H54 (cell line): ENCODE data around the gene CPXCR1.
"Not testable (repeated sequence)": the region's sequence is repeated elsewhere in the genome, so short reads cannot be mapped to it uniquely, and the experiment has no call there.

Experiments used
- DNase-seq: peaks from one replicate; pipeline ENCODE4 v3.0.0; 2011; ENCODE audit warnings: low spot score, mixed read lengths; ENCODE audit not compliant: insufficient read length
- FAIRE-seq: peaks from 3 replicates; lab custom pipeline; 2011; peaks lifted over from hg19 to GRCh38; lab: Jason Lieb, UNC
- POLR2A ChIP-seq: IDR thresholded peaks from 2 replicates; pipeline ENCODE4 v1.6.1; 2011; ENCODE audit warnings: low read depth, mild to moderate bottlenecking, low read length

Gene CPXCR1

GRCh38 chrX:88746925-88747324 lies at the start of gene CPXCR1:
TSS of gene CPXCR1 (plus strand) at chrX:88747225. CDS start at chrX:88753415, 6,190 bp downstream.
- no peak for TF ChIP-seq POLR2A
- no peak for FAIRE-seq
- no peak for DNase-seq

- TF ChIP-seq POLR2A, result no peak
- FAIRE-seq (no peak), DNase-seq (no peak)
These were observed 11.2 kb upstream of the CPXCR1 start for GRCh38 chrX:88735835-88736234.

DNA sequence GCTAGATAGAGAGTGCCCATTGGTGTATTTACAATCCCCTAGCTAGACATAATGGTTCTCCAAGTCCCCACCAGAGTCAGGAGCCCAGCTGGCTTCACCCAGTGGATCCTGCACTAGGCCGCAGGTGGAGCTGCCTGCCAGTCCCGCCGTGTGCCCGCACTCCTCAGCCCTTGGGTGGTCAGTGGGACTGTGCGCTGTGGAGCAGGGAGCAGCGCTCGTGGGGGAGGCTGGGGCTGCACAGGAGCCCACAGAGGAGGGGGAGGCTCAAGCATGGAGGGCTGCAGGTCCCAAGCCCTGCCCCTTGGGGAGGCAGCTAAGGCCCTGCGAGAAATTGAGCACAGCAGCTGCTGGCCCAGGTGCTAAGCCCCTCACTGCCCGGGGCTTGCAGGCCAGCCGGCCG lies 810 bp upstream of the CPXCR1 start:
- DNase-seq, FAIRE-seq: not testable (repeated sequence)

DNA sequence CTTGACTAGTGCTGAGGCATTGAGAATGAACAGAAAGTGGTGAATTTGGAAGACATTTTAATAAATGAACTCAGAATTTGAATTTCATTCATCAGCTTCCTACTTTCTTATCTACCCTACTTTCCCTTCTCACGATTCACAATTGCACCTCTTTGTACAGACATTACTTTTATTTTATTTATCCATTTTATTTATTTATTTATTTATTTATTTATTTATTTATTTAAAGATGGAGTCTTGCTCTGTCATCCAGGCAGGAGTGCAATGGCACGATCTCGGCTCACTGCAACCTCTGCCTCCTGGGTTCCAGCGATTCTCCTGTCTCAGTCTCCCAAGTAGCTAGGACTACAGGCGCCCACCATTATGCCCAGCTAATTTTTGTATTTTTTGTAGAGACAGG lies 5.3 kb downstream of the CPXCR1 start:
- DNase-seq, FAIRE-seq: not testable (repeated sequence)

DNA sequence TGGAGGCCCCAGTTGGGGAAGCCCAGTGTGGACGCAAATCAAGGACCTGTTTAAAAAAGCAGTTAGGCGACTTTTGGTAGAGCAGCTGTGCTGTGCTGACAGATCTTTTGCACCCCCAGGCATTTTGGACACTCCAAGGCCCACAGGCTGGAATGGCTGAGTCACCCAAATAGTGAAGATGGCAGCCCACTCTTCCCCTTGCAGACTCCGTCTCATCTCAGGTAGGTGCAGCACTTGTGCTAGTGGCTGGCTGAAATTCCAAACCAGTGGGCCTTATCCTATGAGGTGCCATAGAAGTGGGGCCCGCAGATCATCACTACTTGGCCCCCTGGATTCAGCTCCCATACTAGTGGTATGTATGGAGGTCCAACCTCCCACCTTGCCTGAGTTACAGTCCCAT lies 42.8 kb downstream of the CPXCR1 start:
- no peak for DNase-seq
- no peak for FAIRE-seq
- no peak for TF ChIP-seq POLR2A
